Loucy (cell line): ENCODE data around the gene NTRK1.

ENCODE experiments used
- H2AFZ ChIP-seq: fragments of 200-600 bp; sonication (generic); 2 replicates; pipeline ENCODE4 v1.6.0; 2016; ENCODE audit warnings: antibody characterized with exemption, mild to moderate bottlenecking, low read length, moderate library complexity
- H3F3A ChIP-seq: fragments of 200-600 bp; 2 replicates; pipeline ENCODE4 v1.6.0; 2016; ENCODE audit warnings: antibody characterized with exemption, low read depth, mild to moderate bottlenecking
- H3K27me3 ChIP-seq: fragments of 200-600 bp; sonication (generic); 2 replicates; pipeline ENCODE4 v1.6.1; 2014; ENCODE audit warnings: low read length, mild to moderate bottlenecking; ENCODE audit not compliant: insufficient read depth, poor library complexity, severe bottlenecking
- H3K36me3 ChIP-seq: fragments of 200-600 bp; sonication (generic); 2 replicates; pipeline ENCODE4 v1.6.1; 2016; ENCODE audit warnings: low read length; ENCODE audit not compliant: insufficient read depth
- H3K4me1 ChIP-seq: fragments of 200-600 bp; sonication (generic); 2 replicates; pipeline ENCODE4 v1.5.1; 2014; ENCODE audit warnings: low read length, mild to moderate bottlenecking; ENCODE audit not compliant: insufficient read depth, poor library complexity, severe bottlenecking
- H3K4me2 ChIP-seq: fragments of 200-600 bp; sonication (generic); 2 replicates; pipeline ENCODE4 v1.6.0; 2014; ENCODE audit warnings: antibody characterized with exemption, low read length, low read depth, mild to moderate bottlenecking; ENCODE audit not compliant: poor library complexity, severe bottlenecking
- H3K4me3 ChIP-seq: fragments of 200-600 bp; sonication (generic); 2 replicates; pipeline ENCODE4 v1.5.1; 2014; ENCODE audit warnings: low read length, mild to moderate bottlenecking, mixed read lengths; ENCODE audit not compliant: poor library complexity, severe bottlenecking
- H3K79me2 ChIP-seq: fragments of 200-600 bp; sonication (generic); 2 replicates; pipeline ENCODE4 v1.6.1; 2014; ENCODE audit warnings: low read length; ENCODE audit not compliant: insufficient read depth
- H3K9ac ChIP-seq: fragments of 200-600 bp; sonication (generic); 2 replicates; pipeline ENCODE4 v1.6.0; 2014; ENCODE audit warnings: mild to moderate bottlenecking, low read depth, low read length, moderate library complexity; ENCODE audit not compliant: poor library complexity, severe bottlenecking
- H3K9me2 ChIP-seq: fragments of 200-600 bp; sonication (generic); replicated peaks from 2 replicates; pipeline ENCODE4 v1.6.1; 2016; ENCODE audit warnings: low read depth, low read length, mixed read lengths
- H3K9me3 ChIP-seq: fragments of 200-600 bp; sonication (generic); 2 replicates; pipeline ENCODE4 v1.6.1; 2014; ENCODE audit warnings: mild to moderate bottlenecking, antibody characterized with exemption, low read length, low read depth; ENCODE audit not compliant: insufficient read depth
- H4K20me1 ChIP-seq: fragments of 200-600 bp; sonication (generic); 2 replicates; pipeline ENCODE4 v1.6.0; 2014; ENCODE audit warnings: antibody characterized with exemption, low read length, mild to moderate bottlenecking; ENCODE audit not compliant: insufficient read depth, poor library complexity, severe bottlenecking
- EZH2phosphoT487 ChIP-seq: fragments of 200-600 bp; IDR thresholded peaks from 2 replicates; pipeline ENCODE4 v1.6.1; 2018; ENCODE audit warnings: antibody characterized with exemption, mild to moderate bottlenecking, moderate library complexity, borderline replicate concordance
- TF ChIP-seq, protein P1 (sequence below): fragments of 200-600 bp; sonication (generic); conservative IDR thresholded peaks from 2 replicates; pipeline ENCODE4 v1.5.1; 2014; ENCODE audit warnings: mild to moderate bottlenecking, antibody characterized with exemption, low read length

Gene NTRK1

DNA sequence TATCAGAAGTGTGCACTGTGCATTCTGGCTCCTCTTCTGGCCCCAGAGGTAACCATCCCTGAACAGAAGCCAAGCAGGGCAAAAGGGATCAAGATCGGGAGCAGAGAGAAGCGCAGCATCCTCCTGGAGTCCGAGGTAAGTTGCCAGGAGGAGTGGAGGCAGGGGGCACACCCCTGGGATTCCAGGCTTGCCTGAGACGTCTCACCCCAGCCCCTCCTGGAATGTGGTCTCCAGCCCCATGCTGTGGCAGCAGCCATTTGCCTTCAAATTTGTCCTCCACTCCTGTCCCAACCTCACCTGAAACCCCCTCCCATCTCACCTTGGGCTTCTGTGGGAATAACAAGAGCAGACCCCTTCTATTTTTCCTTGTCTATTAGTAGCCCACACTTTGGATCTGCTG, 69.8 kb downstream of the NTRK1 start:
- Histone ChIP-seq H3K9me3 (no peaks in the 10 kb centered on the region), H3K9ac (no peak overlapping the region), H4K20me1 (no peaks in the 10 kb centered on the region), H3K4me1 (peaks cover 7% of the 10 kb centered on the region), H3K79me2 (no peaks in the 10 kb centered on the region), H3K36me3 (no peaks in the 10 kb centered on the region), H3K4me2 (no peak overlapping the region), H2AFZ (no peak overlapping the region), H3F3A (no peaks in the 10 kb centered on the region), H3K4me3 (no peak overlapping the region), H3K27me3 (peaks cover 4% of the 10 kb centered on the region), H3K9me2 (no peaks in the 10 kb centered on the region)
- no peak for TF ChIP-seq EZH2phosphoT487
- TF ChIP-seq, protein P1, sequence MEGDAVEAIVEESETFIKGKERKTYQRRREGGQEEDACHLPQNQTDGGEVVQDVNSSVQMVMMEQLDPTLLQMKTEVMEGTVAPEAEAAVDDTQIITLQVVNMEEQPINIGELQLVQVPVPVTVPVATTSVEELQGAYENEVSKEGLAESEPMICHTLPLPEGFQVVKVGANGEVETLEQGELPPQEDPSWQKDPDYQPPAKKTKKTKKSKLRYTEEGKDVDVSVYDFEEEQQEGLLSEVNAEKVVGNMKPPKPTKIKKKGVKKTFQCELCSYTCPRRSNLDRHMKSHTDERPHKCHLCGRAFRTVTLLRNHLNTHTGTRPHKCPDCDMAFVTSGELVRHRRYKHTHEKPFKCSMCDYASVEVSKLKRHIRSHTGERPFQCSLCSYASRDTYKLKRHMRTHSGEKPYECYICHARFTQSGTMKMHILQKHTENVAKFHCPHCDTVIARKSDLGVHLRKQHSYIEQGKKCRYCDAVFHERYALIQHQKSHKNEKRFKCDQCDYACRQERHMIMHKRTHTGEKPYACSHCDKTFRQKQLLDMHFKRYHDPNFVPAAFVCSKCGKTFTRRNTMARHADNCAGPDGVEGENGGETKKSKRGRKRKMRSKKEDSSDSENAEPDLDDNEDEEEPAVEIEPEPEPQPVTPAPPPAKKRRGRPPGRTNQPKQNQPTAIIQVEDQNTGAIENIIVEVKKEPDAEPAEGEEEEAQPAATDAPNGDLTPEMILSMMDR, result no peak
